HG03135 (cell line): Measurements from ENCODE around the gene DPM3.
"Not testable (repeated sequence)": the region's sequence is repeated elsewhere in the genome, so short reads cannot be mapped to it uniquely, and the experiment has no call there.

ENCODE experiments used
- ATAC-seq: cut with Tn5 transposase; IDR thresholded peaks from one replicate; pipeline ENCODE4 v1.9.1; 2021; ENCODE audit warnings: mild to moderate bottlenecking, moderate library complexity; ENCODE audit not compliant: unreplicated experiment

DPM3 gene

GRCh38 chr1:155126556-155127104 lies 13.7 kb downstream of the DPM3 start:
- no peak for ATAC-seq

- ATAC-seq = no peak
Measured at GRCh38 chr1:155125946-155126555, 14.3 kb downstream of the DPM3 start.

GRCh38 chr1:155125511-155125945 lies 14.8 kb downstream of the DPM3 start:
- ATAC-seq = no peak

GRCh38 chr1:155124503-155125463 lies 15.5 kb downstream of the DPM3 start:
- no peak for ATAC-seq

- no peak for ATAC-seq
Measured at GRCh38 chr1:155123801-155124200, 16.5 kb downstream of the DPM3 start.

- ATAC-seq = no peak
Measured at GRCh38 chr1:155122308-155122707, 18.0 kb downstream of the DPM3 start.

- no peak for ATAC-seq
Measured at GRCh38 chr1:155121249-155121648, 19.1 kb downstream of the DPM3 start.

- no peak for ATAC-seq
Measured at GRCh38 chr1:155120253-155120652, 20.1 kb downstream of the DPM3 start.

DNA sequence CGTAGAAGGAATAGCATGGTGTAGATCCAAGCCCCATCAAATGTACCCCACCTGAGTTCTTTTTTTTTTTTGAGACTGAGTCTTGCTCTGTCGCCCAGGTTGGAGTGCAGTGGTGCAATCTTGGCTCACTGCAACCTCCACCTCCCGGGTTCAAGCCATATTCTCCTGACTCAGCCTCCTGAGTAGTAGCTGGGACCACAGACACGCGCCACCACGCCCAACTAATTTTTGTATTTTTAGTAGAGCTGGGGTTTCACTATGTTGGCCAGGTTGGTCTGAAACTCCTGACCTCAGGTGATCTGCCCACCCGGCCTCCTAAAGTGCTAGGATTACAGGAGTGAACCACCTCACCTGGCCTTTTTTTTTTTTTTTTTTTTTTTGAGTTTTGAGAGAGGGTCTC lies 22.2 kb downstream of the DPM3 start:
- ATAC-seq = not testable (repeated sequence)

DNA sequence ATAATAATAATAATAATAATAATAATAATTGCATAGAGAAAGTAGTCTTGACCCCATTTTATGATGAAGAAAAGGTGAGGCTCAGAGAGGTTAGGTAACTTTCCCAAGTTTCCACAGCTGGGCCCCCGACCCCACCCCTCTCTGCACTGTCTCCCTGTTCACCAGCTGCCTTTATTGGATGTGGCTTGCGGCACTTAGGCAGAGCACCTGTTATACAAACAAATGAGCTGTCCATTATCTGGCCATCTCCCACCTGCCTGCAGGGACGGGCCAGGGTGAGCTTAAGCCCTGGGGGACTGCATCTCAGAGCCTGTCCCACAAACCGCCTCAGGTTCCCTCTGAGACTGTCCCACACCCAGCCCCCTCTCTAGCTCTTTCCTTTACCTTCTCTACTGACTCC lies 22.7 kb downstream of the DPM3 start:
- ATAC-seq = no peak

DNA sequence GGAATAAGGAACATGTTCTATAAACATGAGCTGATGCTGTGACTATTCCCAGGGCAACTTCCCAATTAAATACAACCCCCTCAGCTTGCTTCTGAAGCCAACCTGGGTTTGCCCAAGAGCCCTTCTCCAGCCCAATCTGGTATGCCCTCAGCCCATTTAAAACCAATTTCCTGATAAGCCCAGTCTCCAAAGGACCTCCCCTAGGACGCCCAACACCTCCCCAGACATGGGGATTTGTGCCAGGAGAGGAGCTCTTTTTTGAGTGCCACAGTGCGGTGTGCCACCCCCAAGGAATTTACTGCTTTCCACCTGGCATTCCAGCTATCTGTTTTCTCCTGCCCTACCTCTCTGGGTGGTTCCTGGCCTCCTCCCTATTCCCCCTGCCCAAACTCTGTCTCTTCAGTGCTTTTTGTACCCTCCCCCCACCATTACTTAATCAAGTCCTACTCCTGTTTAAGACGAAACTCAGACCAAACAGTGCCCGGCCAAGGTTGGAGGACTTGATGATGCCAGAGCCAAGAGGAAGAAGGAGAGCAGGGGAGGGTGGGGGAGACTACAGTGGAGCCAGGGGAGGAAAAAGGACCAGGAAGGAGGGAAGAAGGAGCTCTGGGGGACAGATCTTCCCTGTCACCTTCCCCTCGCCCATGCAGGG lies 24.1 kb downstream of the DPM3 start:
- no peak for ATAC-seq

- no peak for ATAC-seq
Measured at GRCh38 chr1:155113450-155113980, 26.8 kb downstream of the DPM3 start.

GRCh38 chr1:155110826-155111225 lies 29.5 kb downstream of the DPM3 start:
- no peak for ATAC-seq

DNA sequence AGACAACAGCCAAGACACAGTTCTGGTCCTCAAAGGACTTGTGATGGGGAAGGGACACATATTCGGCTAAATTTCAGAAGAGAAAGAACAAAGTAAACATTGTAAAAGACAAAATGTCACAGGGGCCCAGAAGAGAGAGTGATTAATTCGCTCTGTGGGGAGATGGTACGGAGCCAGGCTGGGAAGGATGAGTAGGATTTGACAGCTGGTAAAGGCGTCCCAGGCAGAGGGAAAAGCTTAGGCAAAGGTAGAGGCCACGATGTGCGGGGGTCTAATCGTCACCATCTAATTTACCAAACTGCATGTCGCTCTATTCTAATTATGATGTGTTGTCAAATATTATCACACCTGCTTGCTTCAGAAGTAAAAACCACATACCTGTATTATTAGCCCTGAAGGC lies 29.9 kb downstream of the DPM3 start:
- ATAC-seq = no peak

DNA sequence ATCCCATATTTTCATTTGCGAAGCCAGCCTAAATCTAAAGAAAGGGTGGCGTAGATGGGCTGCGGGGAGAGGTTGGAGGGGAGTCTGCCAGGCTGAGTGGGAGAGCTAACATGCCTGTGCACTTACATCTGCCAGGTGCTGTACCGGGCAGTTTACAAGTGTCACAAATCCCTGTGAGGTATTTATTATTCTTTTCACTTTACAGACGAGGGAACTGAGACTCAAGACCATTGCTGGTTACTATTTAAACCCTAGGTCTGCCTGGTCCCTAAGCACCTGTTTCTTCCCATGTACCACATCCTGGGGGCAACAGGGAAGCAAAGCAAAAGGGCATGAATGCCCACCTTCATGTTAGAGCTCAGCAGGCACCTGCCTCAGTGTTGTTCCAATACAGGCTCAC lies 32.0 kb downstream of the DPM3 start:
- no peak for ATAC-seq

- no peak for ATAC-seq
Measured at GRCh38 chr1:155107309-155108264, 32.7 kb downstream of the DPM3 start.

DNA sequence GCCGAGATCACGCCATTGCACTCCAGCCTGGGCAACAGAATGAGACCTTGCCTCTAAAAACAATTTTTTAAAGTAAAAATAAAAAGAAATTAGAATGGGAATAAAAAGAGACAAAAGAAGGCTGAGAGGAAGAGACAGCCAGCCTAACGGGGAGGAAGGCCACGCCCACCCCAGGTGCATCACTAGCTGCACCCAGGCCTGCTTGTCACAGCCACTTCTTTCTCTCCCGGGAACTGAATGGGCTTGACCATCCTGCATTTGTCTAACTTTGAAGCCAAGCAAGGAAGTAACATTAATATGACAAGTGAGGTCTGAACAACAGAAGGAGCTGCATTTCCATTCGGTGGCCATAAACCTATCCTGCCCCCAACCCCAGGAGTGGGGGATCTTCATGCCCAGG lies 33.5 kb downstream of the DPM3 start:
- no peak for ATAC-seq

- ATAC-seq = no peak
Measured at GRCh38 chr1:155105604-155106011, 34.7 kb downstream of the DPM3 start.

GRCh38 chr1:155104605-155105534 lies 35.5 kb downstream of the DPM3 start:
- ATAC-seq = no peak
